Osteoblast (primary cell): Measurements from ENCODE around the gene AQP12A. TPM values are rescaled to one million over a fixed set of nuclear protein-coding genes. Genes with fewer than 3 reads are reported as not detected.
A peak's percentile ranks its signal among the peaks of the same experiment; 100 is the strongest.

Source experiments
- DNase-seq: peaks from one replicate; pipeline ENCODE4 v3.0.0; 2011; ENCODE audit warnings: low spot score, mixed read lengths; ENCODE audit not compliant: insufficient read length; ENCODE audit errors: missing footprints
- H2AFZ ChIP-seq: 2 replicates; pipeline ENCODE4 v1.6.0; 2011; ENCODE audit warnings: mild to moderate bottlenecking, low read length
- H3K27ac ChIP-seq: 2 replicates; pipeline ENCODE4 v1.5.1; 2011; ENCODE audit warnings: mild to moderate bottlenecking, low read depth, low read length, moderate library complexity
- H3K27me3 ChIP-seq: 2 replicates; pipeline ENCODE4 v1.6.0; 2012; ENCODE audit warnings: mild to moderate bottlenecking, control low read depth, inconsistent platforms, low read length, moderate library complexity; ENCODE audit not compliant: insufficient read depth
- H3K36me3 ChIP-seq: 2 replicates; pipeline ENCODE4 v1.5.1; 2011; ENCODE audit warnings: mild to moderate bottlenecking, low read length, control low read depth, moderate library complexity; ENCODE audit not compliant: insufficient read depth
- H3K4me1 ChIP-seq: 2 replicates; pipeline ENCODE4 v1.5.1; 2011; ENCODE audit warnings: mild to moderate bottlenecking, low read length, control low read depth, moderate library complexity; ENCODE audit not compliant: insufficient read depth
- H3K4me2 ChIP-seq: 2 replicates; pipeline ENCODE4 v1.6.0; 2011; ENCODE audit warnings: mild to moderate bottlenecking, low read length; ENCODE audit not compliant: insufficient read depth
- H3K4me3 ChIP-seq: fragments of 200-600 bp; sonication (generic); 3 replicates; pipeline ENCODE4 v1.5.1; 2012; ENCODE audit warnings: mild to moderate bottlenecking, low read length, inconsistent platforms; ENCODE audit not compliant: insufficient read depth
- H3K79me2 ChIP-seq: 2 replicates; pipeline ENCODE4 v1.6.0; 2012; ENCODE audit warnings: mild to moderate bottlenecking, low read length, control low read depth, inconsistent platforms; ENCODE audit not compliant: insufficient read depth
- H3K9me3 ChIP-seq: 2 replicates; pipeline ENCODE4 v1.5.1; 2011; ENCODE audit warnings: low read depth, low read length, control low read depth
- H4K20me1 ChIP-seq: 2 replicates; pipeline ENCODE4 v1.6.0; 2012; ENCODE audit warnings: mild to moderate bottlenecking, low read length, control low read depth; ENCODE audit not compliant: insufficient read depth
- CTCF ChIP-seq: IDR thresholded peaks from 2 replicates; pipeline ENCODE4 v1.5.1; 2011; ENCODE audit warnings: mild to moderate bottlenecking, low read depth, low read length, moderate library complexity; ENCODE audit errors: extremely low read depth
- total RNA-seq: library from RNA; depleted of rRNA; stranded (reverse); fragments of >200 nt; gene quantifications from 2 replicates; pipeline ENCODE4 v1.2.3, GENCODE V29; 2012

The AQP12A gene
- total RNA-seq, 1 donor, result not detected

GRCh38 chr2:240703417-240704341 lies 12.0 kb downstream of the AQP12A start:
- no peaks in the 10 kb centered on the region for H3K4me1 ChIP-seq
- no peaks in the 10 kb centered on the region for H3K36me3 ChIP-seq
- TF ChIP-seq CTCF, result no peak
- peak; percentile 84 for DNase-seq
- no peak overlapping the region for H2AFZ ChIP-seq
- H4K20me1 ChIP-seq, result no peaks in the 10 kb centered on the region
- H3K4me3 ChIP-seq, result no peak overlapping the region
- no peaks in the 10 kb centered on the region for H3K79me2 ChIP-seq
- no peak overlapping the region for H3K27ac ChIP-seq
- H3K4me2 ChIP-seq, result no peak overlapping the region
- no peaks in the 10 kb centered on the region for H3K9me3 ChIP-seq
- peaks cover 34% of the 10 kb centered on the region for H3K27me3 ChIP-seq

GRCh38 chr2:240704651-240705050 lies 13.0 kb downstream of the AQP12A start:
- Histone ChIP-seq H4K20me1 (no peaks in the 10 kb centered on the region), H3K79me2 (no peaks in the 10 kb centered on the region), H3K27me3 (peaks cover 38% of the 10 kb centered on the region), H2AFZ (no peak overlapping the region), H3K27ac (no peak overlapping the region), H3K4me1 (no peaks in the 10 kb centered on the region), H3K4me2 (no peak overlapping the region), H3K4me3 (no peak overlapping the region), H3K9me3 (no peaks in the 10 kb centered on the region), H3K36me3 (no peaks in the 10 kb centered on the region)
- no peak for DNase-seq
- no peak for TF ChIP-seq CTCF

- DNase-seq, result no peak
- H3K27ac ChIP-seq, result no peak overlapping the region
- H2AFZ ChIP-seq, result no peak overlapping the region
- H3K27me3 ChIP-seq, result peaks cover 38% of the 10 kb centered on the region
- no peaks in the 10 kb centered on the region for H3K9me3 ChIP-seq
- no peak for TF ChIP-seq CTCF
- H3K36me3 ChIP-seq, result no peaks in the 10 kb centered on the region
- no peaks in the 10 kb centered on the region for H3K79me2 ChIP-seq
- no peaks in the 10 kb centered on the region for H4K20me1 ChIP-seq
- no peaks in the 10 kb centered on the region for H3K4me1 ChIP-seq
- H3K4me2 ChIP-seq, result no peak overlapping the region
- H3K4me3 ChIP-seq, result no peak overlapping the region
Measured at GRCh38 chr2:240705204-240705791, 13.6 kb downstream of the AQP12A start.

GRCh38 chr2:240707043-240707756 lies 15.5 kb downstream of the AQP12A start:
- Histone ChIP-seq H3K79me2 (no peaks in the 10 kb centered on the region), H3K4me1 (no peaks in the 10 kb centered on the region), H3K4me2 (no peak overlapping the region), H3K27ac (no peak overlapping the region), H3K9me3 (no peaks in the 10 kb centered on the region), H3K27me3 (peaks cover 38% of the 10 kb centered on the region), H3K36me3 (no peaks in the 10 kb centered on the region), H3K4me3 (no peak overlapping the region), H2AFZ (no peak overlapping the region), H4K20me1 (no peaks in the 10 kb centered on the region)
- no peak for DNase-seq
- TF ChIP-seq CTCF, result no peak
